ENCODE measurements around the gene ABCC1.
"Not testable (repeated sequence)": the region's sequence is repeated elsewhere in the genome, so short reads cannot be mapped to it uniquely, and the experiment has no call there.

The ABCC1 gene

DNA sequence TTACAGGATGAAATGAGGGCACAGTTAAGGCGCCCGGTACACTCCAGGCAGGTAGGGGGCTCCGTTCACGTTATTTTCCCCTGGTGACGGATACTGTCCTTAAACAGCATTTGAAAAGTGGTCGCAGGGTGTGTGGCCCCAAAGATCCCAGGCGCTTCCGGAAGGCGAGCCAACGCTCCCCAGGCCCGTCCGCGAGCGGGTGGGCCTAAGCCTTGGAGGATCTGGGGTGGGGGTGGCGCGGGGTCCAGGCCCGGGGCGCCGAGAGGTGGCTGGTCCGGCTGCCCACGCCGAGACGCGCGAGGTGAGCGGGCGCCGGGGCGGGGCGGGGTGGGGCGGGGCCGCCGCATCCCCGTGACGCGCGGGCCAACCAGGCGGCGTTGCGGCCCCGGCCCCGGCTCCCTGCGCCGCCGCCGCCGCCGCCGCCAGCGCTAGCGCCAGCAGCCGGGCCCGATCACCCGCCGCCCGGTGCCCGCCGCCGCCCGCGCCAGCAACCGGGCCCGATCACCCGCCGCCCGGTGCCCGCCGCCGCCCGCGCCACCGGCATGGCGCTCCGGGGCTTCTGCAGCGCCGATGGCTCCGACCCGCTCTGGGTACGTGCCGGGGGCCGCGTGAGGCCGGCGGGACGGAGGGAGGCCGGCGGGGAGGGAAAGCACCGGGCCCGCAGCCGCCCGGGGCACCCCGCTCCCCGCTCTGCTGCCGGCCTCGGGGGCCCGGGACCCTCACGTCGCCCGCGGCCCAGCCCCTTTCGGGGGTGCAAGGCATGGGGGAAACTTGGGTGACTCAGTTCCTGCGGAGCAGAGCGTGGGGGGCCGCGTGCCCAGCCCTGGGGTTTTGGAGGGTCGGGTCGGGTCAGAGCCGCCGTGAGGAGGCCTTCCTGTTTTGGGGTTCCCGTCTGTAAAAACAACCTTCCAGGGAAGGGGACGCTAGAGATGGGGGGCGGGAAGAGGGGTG is at the start of gene ABCC1:
ABCC1 (plus strand) TSS at position 407 of the 951 bp plus-strand sequence; CDS start at position 543, 136 bp downstream.
- no peak for DNase-seq (ENCODE audit: low read depth)

DNA sequence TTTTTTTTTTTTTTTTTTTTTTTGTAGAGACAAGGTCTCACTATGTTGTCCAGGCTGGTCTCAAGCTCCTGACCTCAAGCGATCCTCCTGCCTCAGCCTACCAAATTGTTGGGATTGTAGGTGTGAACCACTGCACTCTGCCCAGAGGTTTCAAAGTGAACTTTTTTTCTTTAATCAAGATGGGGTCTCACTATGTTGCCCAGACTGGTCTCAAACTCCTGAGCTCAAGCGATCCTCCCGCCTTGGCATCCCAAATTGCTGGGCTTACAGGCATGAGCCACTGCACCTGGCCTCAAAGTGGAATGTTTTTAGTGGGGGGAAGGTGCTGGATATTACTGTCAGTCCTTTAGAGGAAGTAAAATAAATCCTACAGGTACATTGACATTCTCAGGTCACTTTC is 49.1 kb upstream of the ABCC1 start:
- no peak for DNase-seq (ENCODE audit: low read depth)

DNA sequence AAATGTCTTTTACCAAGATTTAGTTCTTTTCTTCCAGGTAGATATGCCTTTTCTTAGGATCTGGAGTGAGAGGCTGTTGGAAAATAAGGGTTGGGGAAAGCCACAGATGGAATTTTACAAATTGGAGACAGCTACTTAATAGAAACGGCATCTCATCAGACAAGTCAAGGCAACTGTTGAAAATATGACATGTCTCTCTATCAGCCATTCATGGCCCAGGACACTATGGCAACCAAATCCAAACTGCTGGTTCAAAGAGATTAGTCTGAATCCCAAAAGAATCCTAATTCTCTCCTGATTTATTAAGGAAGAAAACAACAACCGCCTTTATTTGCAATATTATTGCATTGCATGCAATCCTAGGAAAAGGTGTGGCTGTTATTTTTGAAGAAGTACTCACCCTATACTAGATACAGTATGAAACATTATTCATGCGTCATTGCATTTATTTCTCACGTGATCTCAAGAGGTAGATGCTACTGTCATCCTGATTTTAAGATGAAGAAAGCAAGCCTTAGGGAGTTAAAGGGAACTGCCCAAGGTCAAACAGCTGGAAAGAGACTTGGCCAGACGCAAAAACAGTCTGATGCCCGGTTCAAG is 48.4 kb upstream of the ABCC1 start:
- no peak for DNase-seq (ENCODE audit: low read depth)

DNA sequence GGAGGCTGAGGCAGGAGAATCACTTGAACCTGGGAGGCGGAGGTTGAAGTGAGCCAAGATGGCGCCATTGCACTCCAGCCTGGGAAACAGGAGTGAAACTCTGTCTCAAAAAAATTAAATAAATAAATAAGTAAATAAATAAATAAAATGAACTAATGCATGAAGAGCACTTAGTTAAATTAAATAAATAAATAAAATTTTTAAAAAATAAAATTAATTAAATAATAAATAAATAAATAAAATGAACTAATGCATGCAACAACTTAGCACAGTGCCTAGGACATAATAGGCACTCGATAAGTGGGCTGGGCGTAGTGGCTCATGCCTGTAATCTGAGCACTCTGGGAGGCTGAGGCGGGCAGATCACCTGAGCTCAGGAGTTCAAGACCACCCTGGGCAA is 45.5 kb upstream of the ABCC1 start:
- DNase-seq (ENCODE audit: low read depth), result no peak

DNA sequence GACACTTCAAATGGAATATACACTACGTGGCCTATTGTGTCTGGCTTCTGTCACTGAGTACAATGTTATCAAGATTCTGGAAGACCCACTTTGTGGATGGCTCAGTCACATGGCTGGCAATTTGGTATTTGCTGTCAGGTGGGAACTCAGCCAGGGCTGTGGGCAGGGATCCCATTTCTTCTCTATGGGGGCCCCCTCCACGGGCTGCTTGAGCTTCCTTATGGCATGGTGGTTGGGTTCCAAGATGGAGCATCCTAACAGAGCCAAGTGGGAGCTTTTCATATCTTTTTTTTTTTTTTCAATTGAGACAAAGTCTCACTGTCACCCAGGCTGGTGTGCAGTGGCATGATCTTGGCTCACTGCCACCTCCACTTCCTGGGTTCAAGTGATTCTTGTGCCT is 43.0 kb upstream of the ABCC1 start:
- no peak for DNase-seq (ENCODE audit: low read depth)

DNA sequence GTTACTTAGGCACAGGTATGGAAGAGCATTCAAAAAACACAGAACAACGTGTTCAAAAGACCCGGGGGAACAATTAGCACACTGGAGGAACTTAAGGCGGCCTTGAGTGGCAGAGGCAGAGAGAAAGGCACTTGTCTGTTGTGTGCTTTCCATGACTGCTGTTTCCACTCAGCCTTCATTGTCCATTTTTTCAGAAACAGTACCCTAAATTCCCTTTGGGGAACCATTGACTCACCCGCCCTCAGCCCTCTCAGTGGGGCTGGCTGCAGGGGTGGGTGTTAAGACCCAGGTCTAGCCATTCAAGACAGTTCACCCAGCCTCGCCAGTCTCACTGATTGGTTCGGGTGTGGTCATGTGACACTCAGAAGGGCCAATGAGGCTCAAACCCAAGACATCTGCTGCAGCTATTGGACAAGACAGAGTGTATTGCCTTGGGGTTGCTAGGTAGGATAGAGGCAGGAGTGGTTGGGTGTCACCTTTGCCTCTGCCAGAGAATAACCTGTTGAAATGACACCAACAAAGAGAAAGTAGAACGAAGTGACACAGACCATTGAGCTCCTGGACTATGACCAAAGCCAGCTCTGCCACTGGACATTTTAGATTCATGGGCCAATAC is 41.4 kb upstream of the ABCC1 start:
- no peak for DNase-seq (ENCODE audit: low read depth)

DNA sequence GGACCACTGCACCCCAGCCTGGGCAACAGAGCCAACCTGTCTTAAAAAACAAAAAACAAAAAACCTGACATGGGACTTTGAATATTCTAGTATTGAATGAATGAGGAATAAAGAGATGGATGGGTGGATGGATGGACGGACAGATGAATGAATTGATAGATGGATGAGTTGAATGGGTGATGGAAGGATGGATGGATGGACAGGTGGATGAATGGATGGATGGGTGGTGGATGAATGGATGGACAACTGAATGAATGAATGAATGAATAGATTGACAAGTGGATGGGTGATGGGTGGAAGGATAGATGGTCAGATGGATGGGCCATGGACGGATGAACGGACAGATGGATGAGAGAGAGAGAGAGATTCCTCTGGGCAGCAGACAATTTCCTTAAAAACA is 38.2 kb upstream of the ABCC1 start:
- DNase-seq (ENCODE audit: low read depth), result no peak

DNA sequence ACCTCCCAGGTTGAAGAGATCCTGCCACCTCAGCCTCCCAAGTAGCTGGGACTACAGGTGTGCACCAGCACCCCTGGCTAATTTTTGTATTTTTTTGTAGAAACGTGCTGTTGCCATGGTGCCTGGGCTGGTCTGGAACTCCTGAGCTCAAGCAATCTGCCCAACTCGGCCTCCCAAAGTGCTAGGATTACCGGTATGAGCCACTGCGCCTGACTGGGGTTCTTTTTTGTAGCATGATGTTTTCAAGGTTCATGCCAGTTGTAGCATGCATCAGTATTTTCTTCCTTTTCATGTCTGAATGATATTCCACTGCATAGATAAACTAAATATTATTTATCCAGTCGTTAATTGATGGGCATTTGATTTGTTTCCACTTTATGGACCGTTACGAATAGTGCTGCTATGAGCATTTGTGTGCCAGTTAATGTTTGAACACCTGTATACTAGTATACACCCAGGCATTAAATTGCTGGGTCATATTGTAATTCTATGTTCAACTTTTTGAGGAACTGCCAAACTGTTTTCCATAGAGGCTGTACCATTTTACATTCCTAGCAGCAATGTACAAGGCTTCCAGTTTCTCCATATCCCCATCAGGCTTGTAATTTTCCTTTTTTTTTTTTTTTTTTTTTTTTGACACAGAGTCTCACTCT is 36.2 kb upstream of the ABCC1 start:
- DNase-seq (ENCODE audit: low read depth), result no peak

DNA sequence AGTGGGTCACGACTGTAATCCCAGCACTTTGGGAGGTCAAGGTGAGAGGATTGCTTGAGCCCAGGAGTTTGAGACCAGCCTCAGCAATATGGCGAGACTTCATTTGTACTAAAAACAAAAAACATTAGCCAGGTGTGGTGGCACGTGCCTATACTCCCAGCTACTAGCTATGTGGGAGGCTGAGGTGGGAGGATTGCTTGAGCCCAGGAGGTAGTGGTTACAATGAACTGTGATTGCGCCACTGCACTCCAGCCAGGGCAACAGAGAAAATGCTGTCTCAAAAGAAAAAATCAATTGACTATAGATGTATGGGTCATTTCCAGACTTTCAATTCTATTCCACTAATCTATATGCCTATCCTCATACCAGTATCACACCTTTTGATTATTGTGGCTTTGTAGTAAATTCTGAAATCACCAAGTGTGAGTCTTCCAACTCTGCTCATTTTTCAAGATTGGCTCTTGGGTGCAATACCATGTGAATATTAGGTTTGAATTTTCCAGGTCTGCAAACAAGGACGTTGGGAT is 33.8 kb upstream of the ABCC1 start:
- no peak for DNase-seq (ENCODE audit: low read depth)

DNA sequence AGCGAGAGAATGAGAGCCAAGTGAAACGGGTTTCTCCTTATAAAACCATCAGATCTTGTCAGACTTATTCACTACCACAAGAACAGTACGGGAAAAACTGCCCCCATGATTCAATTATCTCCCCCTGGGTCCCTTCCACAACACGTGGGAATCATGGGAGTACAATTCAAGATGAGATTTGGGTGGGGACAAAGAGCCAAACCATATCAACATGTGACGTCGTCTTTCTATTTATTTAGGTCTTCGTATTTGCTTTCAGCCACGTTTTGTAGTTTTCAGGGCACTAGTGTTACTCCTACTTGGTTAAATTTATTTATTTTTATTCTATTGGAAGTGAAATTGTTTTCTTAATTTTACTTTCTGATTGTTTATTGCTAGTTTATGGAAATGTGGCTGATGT is 33.1 kb upstream of the ABCC1 start:
- no peak for DNase-seq (ENCODE audit: low read depth)

DNA sequence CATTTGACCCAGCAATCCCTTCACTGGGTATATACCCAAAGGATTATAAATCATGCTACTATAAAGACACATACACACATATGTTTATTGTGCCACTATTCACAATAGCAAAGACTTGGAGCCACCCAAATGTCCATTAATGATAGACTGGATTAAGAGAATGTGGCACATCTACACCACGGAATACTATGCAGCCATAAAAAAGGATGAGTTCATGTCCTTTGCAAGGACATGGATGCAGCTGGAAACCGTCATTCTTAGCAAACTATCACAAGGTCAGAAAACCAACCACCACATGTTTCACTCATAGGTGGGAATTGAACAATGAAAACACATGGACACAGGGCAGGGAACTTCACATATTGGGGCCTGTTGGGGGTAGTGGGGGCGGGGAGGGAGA is 31.1 kb upstream of the ABCC1 start:
- DNase-seq (ENCODE audit: low read depth), result not testable (repeated sequence)

DNA sequence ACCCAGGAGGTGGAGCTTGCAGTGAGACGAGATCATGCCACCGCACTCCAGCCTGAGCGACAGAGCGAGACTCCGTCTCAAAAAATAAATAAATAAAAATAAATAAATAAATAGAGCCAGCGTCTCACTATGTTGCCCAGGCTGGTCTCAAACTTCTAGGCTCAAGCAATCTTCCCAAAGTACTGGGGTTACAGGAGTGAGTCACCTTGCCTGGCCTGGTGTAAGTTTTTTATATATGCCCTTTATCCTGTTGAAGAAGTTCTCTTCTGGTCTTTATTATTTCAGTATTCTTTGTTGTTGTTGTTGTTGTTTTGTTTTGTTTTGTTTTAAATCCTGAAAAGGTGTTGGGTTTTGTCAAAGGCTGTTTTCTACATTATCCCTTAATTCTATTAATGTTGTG is 30.1 kb upstream of the ABCC1 start:
- DNase-seq (ENCODE audit: low read depth), result no peak

DNA sequence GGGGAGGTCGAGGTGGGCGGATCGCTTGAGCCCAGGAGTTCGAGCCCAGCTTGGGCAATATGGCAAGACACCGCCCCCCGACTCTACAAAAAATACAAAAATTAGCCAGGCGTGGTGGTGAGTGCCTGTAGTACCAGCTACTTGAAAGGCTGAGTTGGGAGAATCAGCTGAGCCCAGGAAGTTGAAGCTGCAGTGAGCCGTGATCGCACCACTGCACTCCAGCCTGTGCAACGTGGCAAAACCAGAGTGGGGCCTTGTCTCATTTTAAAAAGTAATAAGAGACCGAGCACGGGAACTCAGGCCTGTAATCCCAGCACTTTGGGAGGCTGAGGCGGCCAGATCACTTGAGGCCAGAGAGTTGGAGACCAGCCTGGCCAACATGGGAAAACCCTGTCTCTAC is 24.4 kb upstream of the ABCC1 start:
- DNase-seq (ENCODE audit: low read depth), result no peak

DNA sequence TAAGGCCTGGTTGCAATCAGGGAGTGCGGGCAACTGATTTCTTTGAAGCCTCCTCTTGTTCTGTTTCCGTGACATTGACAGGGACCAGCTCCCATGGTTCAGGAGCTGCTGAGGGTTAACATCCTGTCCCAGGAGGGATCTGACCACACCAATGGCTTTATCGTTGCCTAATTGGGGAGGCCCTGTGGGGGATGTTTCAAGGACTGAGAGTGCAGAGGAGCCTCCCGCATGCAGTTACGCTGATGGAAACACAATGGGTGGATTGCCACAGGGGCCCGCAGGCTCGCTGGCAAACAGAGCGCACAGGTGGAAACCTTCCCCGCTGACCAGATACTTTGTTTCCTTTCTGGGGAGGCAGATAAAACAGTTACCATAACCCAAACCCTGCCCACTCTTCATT is 23.8 kb upstream of the ABCC1 start:
- no peak for DNase-seq (ENCODE audit: low read depth)

DNA sequence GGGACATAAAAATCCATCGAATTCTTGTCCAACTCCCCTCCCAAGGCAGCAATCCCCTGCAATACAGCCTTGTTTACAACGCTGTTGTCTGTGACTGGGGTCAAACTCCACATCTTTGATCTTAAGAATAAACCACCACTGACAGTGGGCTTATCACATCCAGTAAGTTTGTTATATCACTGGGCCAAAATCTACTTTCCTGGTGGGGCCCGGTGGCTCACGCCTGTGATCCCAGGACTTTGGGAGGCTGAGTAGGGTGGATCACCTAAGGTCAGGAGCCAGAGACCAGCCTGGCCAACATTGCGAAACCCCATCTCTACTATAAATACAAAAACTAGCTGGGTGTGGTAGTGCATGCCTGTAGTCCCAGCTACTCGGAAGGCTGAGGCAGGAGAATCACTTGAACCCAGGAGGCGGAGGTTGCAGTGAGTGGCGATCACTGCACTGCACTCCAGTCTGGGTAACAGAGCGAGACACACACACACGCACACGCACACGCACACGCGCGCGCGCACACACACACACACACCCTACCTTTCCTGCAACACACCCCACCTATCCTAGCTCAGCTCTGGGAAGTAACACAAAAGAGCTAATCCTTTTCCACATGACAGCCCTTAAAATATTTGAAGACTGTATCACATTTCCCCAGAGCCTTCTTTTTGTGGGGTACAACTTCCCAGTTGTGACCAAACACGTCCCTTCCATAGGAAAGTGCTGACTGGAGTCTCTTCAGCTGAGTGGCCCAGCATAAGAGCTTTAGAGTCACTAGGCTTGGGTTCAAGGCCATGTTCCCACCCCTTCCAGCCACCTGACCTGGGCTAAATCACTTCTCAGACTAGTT is 20.9 kb upstream of the ABCC1 start:
- no peak for DNase-seq (ENCODE audit: low read depth)

DNA sequence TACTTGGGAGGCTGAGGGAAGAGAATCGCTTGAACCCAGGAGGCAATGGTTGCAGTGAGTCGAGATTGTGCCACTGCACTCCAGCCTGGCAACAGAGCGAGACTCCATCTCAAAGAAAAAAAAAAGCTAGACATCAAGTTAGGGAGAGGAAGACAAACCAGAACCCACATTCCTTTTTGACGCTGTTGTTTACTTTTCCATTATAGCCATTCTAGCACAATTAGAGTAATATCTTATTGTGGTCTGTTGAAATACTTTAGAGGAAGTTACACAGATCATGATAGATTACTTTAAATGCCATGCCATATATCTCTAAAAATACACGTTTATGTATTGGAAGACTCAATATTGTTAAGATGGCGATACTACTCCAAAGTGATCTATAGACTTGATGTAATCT is 16.5 kb upstream of the ABCC1 start:
- no peak for DNase-seq (ENCODE audit: low read depth)

DNA sequence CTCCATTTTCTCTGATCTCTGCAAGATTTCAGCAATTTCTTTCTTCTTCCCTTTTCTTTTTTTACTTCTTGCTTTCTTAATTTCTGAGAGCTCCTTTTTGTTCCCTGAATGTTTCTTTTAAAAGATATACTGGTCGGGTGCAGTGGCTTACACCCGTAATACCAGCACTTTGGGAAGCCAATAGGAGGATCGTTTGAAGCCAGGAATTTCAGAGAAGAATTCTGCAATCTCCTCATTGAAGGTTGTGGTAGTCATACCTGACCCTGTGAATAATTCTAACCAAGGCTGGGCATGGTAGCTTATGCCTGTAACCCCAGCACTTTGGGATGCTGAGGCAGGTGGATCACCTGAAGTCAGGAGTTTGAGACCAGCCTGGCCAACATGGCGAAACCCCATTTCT is 15.6 kb upstream of the ABCC1 start:
- no peak for DNase-seq (ENCODE audit: low read depth)

DNA sequence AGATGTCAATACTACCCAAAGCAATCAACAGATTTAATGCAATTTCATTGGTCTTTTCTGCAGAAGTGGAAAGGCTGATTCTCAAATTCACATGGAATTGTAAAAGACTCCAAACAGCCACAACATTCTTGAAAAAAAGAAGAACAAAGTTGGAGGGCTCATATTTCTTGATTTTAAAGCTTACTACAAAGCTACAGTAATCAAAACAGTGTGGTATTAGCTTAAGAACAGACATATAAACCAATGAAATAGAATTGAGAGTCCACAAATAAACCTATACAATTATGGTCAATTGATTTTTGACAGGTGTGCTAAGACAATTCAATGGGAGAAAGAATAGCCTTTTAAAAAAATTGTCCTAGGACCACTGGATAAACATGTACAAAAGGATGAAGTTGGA is 14.4 kb upstream of the ABCC1 start:
- no peak for DNase-seq (ENCODE audit: low read depth)

DNA sequence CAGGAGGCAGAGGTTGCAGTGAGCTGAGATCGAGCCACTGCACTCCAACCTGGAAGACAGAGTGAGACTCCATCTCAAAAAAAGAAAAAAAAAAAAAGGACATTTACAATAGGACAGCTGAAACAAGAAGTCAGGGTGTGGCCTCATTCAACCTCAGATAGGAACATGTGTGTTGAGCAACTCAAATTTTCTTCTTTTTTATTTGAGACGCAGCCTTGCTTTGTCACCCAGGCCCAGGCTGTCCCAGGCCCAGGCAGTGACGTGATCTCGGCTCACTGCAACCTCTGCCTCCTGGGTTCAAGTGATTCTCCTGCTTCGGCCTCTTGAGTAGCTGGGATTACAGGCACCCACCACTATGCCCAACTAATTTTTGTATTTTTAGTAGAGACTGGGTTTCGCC is 12.6 kb upstream of the ABCC1 start:
- DNase-seq (ENCODE audit: low read depth), result not testable (repeated sequence)

DNA sequence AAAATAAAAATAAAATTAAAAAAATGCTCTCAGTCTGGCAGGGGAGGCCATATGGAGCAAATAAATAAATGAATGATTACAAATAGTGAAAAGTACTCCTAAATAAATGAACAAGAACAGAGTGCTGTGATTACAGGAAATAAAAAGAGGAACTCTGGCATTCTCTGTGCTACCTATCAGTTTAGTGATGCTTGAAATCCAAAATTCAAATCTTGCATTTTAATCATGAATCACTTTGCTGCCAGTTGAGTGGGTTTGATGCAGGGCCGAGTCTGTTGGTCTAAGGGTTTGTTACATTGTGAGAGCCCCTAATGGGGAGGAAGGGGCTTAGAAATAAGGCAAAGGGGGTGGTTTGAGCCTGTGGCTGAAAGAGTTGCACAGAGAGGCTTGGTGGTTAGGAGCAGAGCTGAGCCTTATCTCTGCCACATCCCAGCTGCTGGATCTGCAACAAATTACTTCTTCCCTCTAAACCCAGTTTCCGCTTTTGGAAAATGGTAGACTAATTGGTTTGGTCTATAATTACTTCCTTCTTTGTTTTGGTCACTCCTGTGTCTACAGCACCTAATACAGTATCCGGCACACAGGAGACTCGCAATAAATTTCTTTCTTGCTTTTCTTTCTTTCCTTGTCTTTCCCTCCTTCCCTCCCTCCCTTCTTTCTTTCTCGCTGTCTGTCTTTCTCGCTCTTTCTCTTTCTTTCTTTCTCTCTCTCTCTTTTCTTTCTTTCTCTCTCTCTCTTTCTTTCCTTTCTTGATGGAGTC is 6.3 kb upstream of the ABCC1 start:
- DNase-seq (ENCODE audit: low read depth), result no peak
